ENCODE measurements around the gene ZNF212. TPM values are rescaled to one million over a fixed set of nuclear protein-coding genes. Genes with fewer than 3 reads are reported as not detected.

Gene ZNF212
- total and polyA plus RNA-seq, 10 donors = 6.7 to 15.0 (median 12.8) TPM

GRCh38 chr7:149195180-149196150 is 44.0 kb upstream of the ZNF212 start, which contains the start of gene ZNF282:
Gene ZNF282, plus strand, starts transcription at chr7:149195546. Its CDS starts 44 bp downstream, at chr7:149195590.
- peak within 1 kb of the TSS; percentile 90 to 98 (median 92) for H3K4me3 ChIP-seq
- intact Hi-C loops (cut with DNase I; ENCODE audit: low total_unique reads) = no loop called here
- H3K9me3 ChIP-seq = no peaks in the 10 kb centered on the region
- TF ChIP-seq POLR2A (IDR thresholded peaks at IDR 0.05) = peak in 1 of 3 donors; percentile 13
- peak; percentile 79 to 82 (median 82) for TF ChIP-seq POLR2AphosphoS5 (IDR thresholded peaks at IDR 0.05)
- peak; percentile 23 to 81 (median 58) for TF ChIP-seq CTCF (IDR thresholded peaks at IDR 0.05 in 8 of 11, conservative IDR thresholded peaks at IDR 0.05 in 3 of 11)
- H3K36me3 ChIP-seq = peaks cover 0 to 30% (median 23%) of the 10 kb centered on the region in 6 donors
- H3K4me1 ChIP-seq = peaks cover 11 to 51% (median 34%) of the 10 kb centered on the region in 6 donors
- H3K27me3 ChIP-seq (replicated peaks in 1 of 7) = no peaks in the 10 kb centered on the region
- WGBS, 5 donors = 0 to 2% (median 1%) methylated on average over 22 to 97 of the region's 97 CpGs
- H3K27ac ChIP-seq = peak within 1 kb of the TSS; percentile 84 to 94 (median 90)
- peak; percentile 95 for DNase-seq

- intact Hi-C loops (cut with DNase I; ENCODE audit: low total_unique reads) = no loop called here
- H3K27ac ChIP-seq = peak overlapping the region; percentile 84 to 94 (median 90)
- peak; percentile 78 for DNase-seq
- peak overlapping the region; percentile 90 to 98 (median 92) for H3K4me3 ChIP-seq
- WGBS, 5 donors = 1 to 6% (median 5%) methylated on average over 9 to 17 of the region's 17 CpGs
- peaks cover 11 to 46% (median 32%) of the 10 kb centered on the region in 6 donors for H3K4me1 ChIP-seq
- H3K9me3 ChIP-seq = no peaks in the 10 kb centered on the region
- no peak for TF ChIP-seq CTCF (IDR thresholded peaks at IDR 0.05 in 8 of 11, conservative IDR thresholded peaks at IDR 0.05 in 3 of 11)
- TF ChIP-seq POLR2AphosphoS5 (IDR thresholded peaks at IDR 0.05) = no peak
- no peak for TF ChIP-seq POLR2A (IDR thresholded peaks at IDR 0.05)
- no peaks in the 10 kb centered on the region for H3K27me3 ChIP-seq (replicated peaks in 1 of 7)
- H3K36me3 ChIP-seq = peaks cover 0 to 38% (median 30%) of the 10 kb centered on the region in 6 donors
Observed at GRCh38 chr7:149196151-149196704, 43.2 kb upstream of the ZNF212 start.

GRCh38 chr7:149196705-149197171 is 42.7 kb upstream of the ZNF212 start:
- peak; percentile 72 for DNase-seq
- Histone ChIP-seq H3K4me3 (peak overlapping the region; percentile 90 to 98 (median 92)), H3K27ac (peak overlapping the region in 7 of 8 donors; percentile 84 to 94 (median 91)), H3K4me1 (peaks cover 11 to 46% (median 30%) of the 10 kb centered on the region in 6 donors), H3K27me3 (replicated peaks in 1 of 7) (no peaks in the 10 kb centered on the region), H3K36me3 (peaks cover 0 to 43% (median 35%) of the 10 kb centered on the region in 6 donors), H3K9me3 (no peaks in the 10 kb centered on the region)
- WGBS, 5 donors = 17 to 41% (median 30%) methylated on average over 3 to 7 of the region's 7 CpGs
- TF ChIP-seq CTCF (IDR thresholded peaks at IDR 0.05 in 8 of 11, conservative IDR thresholded peaks at IDR 0.05 in 3 of 11) (no peak), POLR2AphosphoS5 (IDR thresholded peaks at IDR 0.05) (no peak), POLR2A (IDR thresholded peaks at IDR 0.05) (no peak)
- intact Hi-C loops (cut with DNase I; ENCODE audit: low total_unique reads) = no loop called here
